Tibial nerve (tissue), 4 donors: Measurements from ENCODE around the gene ACADSB.

Experiments used
- CTCF ChIP-seq, 5 experiments: fragments of 200-600 bp in 3 of 5; fragments of 450-650 bp in 2 of 5; sonication (generic) in 3 of 5; IDR thresholded peaks; one replicate each; pipeline ENCODE4 v1.5.1; 2016 to 2019; ENCODE audit warnings: antibody characterized with exemption in 5 of 5, mild to moderate bottlenecking in 3 of 5, moderate library complexity in 2 of 5
- EP300 ChIP-seq, 2 donors: sonication (generic); formaldehyde crosslinking; IDR thresholded peaks; one replicate each; pipeline ENCODE4 v1.6.1; 2017; ENCODE audit warnings: antibody characterized with exemption in 2 of 2, mild to moderate bottlenecking in 1 of 2
- POLR2A ChIP-seq, 2 donors: fragments of 450-650 bp; IDR thresholded peaks; one replicate each; pipeline ENCODE4 v1.6.1; 2017; ENCODE audit warnings: antibody characterized with exemption in 2 of 2, mild to moderate bottlenecking in 2 of 2, moderate library complexity in 2 of 2

GRCh38 chr10:123100030-123100762 lies 91.4 kb downstream of the ACADSB start:
- no peak for TF ChIP-seq POLR2A (IDR thresholded peaks at IDR 0.05)
- no peak for TF ChIP-seq CTCF (IDR thresholded peaks at IDR 0.05)
- no peak for TF ChIP-seq EP300 (IDR thresholded peaks at IDR 0.05)
